Ovary (tissue), 9 donors: ENCODE results near the gene TNFSF11. TPM values are rescaled to one million over a fixed set of nuclear protein-coding genes. Genes with fewer than 3 reads are reported as not detected.

ENCODE experiments used
- DNase-seq, 5 donors: peaks; one replicate each; pipeline ENCODE4 v3.0.0-alpha.2; 2019 to 2020
- H3K27ac ChIP-seq, 2 donors: fragments of 200-600 bp; one replicate each; pipeline versions ENCODE4 v1.5.1 to v1.8.0; 2019 to 2022
- H3K27me3 ChIP-seq: fragments of 200-600 bp; one replicate; pipeline ENCODE4 v1.8.0; 2022
- H3K36me3 ChIP-seq: fragments of 200-600 bp; sonication (generic); one replicate; pipeline ENCODE4 v1.5.1; 2019
- H3K4me1 ChIP-seq: one replicate; pipeline ENCODE4 v1.8.1; 2013; ENCODE audit warnings: mild to moderate bottlenecking, moderate library complexity; ENCODE audit not compliant: insufficient read depth
- H3K4me3 ChIP-seq: fragments of 200-600 bp; sonication (generic); one replicate; pipeline ENCODE4 v1.5.1; 2017
- H3K9me3 ChIP-seq, 2 donors: fragments of 200-600 bp in 1 of 2; sonication (generic) in 1 of 2; one replicate each; pipeline versions ENCODE4 v1.5.1 to v1.8.1; 2013 to 2019; ENCODE audit warnings: mild to moderate bottlenecking in 1 of 2, moderate library complexity in 1 of 2
- EP300 ChIP-seq: sonication (generic); formaldehyde crosslinking; IDR thresholded peaks from one replicate; pipeline ENCODE4 v1.6.1; 2017; ENCODE audit warnings: antibody characterized with exemption
- POLR2A ChIP-seq: fragments of 450-650 bp; IDR thresholded peaks from one replicate; pipeline ENCODE4 v1.6.1; 2017; ENCODE audit warnings: antibody characterized with exemption, mild to moderate bottlenecking, moderate library complexity
- WGBS, 3 donors: extraction: QIAGEN DNeasy Blood & Tissue Kit in 1 of 3; methylation state at CpG; one replicate each; pipeline versions ENCODE4 v1.1.5 to v1.1.7; 2013 to 2017; 5-methylcytosine and 5-hydroxymethylcytosine counted together
- intact Hi-C, 4 donors: fragments of 100-400 bp; cut with DNase I; formaldehyde crosslinking; loops; one replicate each; pipeline versions ENCODE4 v1.11.0 to v1.15.1; 2022 to 2023
- polyA plus RNA-seq, 2 donors: library from polyadenylated mRNA; stranded (reverse); fragments of 200-250 nt in 1 of 2; fragments of 350-450 nt in 1 of 2; fragmentation: Illumina TruSeq in 1 of 2; extraction: RNeasy Lipid Tissue Mini Kit (QIAGEN cat#74804) in 1 of 2; gene quantifications; one replicate each; pipeline ENCODE4 v1.2.3, GENCODE V29; 2013 to 2014
- total RNA-seq, 7 donors: library from RNA; depleted of rRNA in 2 of 7; stranded (reverse); fragments of >200 nt in 2 of 7; fragmentation: NEBNext Ultra II Directional in 3 of 7; extraction: Animal tissue kit (Norgen Biotek cat#: 25700) in 3 of 7; gene quantifications; one replicate each; pipeline versions ENCODE4 v1.1.0 to v1.2.4, GENCODE V29; 2016 to 2023
- TF ChIP-seq, protein P1 (sequence below), 3 donors: fragments of 450-650 bp in 2 of 3; fragments of 200-600 bp in 1 of 3; IDR thresholded peaks; one replicate each; pipeline versions ENCODE4 v1.5.1 to v1.8.0; 2016 to 2022; ENCODE audit warnings: antibody characterized with exemption in 3 of 3, mild to moderate bottlenecking in 1 of 3
- donor health status: DM: no; HTN: no; CAD: no; lungs with moderate emphysema.
- donor health status: DM: no; HTN: no; CAD: no.
- donor health status: Bipolar disorder and iron deficiency.
- donor health status: DM: yes; HTN: yes; CAD: no.
- donor health status: DM: no; HTN: no; CAD: no.
- donor health status: DM: yes; HTN: yes; CAD: no.

TNFSF11 gene
- total and polyA plus RNA-seq, 9 donors: 0.13 TPM; not detected in 8

DNA sequence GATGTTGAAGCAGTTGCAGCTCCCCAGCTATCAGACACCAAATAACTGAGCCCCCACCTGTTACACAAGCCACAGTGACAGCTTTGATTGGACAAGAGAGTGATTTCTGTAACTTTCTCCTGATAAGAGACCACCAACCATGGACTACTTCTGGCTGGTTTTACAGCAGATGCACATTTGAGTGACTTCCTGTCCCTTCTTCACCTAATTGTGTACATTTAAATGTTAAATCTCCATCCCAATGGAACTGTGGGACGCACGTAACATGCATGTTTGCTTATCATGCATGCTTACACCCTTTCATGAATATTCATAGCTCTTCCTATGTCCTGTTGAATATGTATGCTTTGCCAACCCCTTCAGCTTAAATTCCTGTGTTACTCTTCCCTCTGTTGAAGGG is 6.0 kb upstream of the TNFSF11 start:
- intact Hi-C loops: no loop called here
- DNase-seq: no peak
- H3K4me3 ChIP-seq: no peak overlapping the region
- WGBS, 3 donors: 57 to 67% (median 65%) methylated on average over 2 of the region's 2 CpGs
- H3K27me3 ChIP-seq: no peaks in the 10 kb centered on the region
- H3K4me1 ChIP-seq: no peaks in the 10 kb centered on the region
- TF ChIP-seq, protein P1, sequence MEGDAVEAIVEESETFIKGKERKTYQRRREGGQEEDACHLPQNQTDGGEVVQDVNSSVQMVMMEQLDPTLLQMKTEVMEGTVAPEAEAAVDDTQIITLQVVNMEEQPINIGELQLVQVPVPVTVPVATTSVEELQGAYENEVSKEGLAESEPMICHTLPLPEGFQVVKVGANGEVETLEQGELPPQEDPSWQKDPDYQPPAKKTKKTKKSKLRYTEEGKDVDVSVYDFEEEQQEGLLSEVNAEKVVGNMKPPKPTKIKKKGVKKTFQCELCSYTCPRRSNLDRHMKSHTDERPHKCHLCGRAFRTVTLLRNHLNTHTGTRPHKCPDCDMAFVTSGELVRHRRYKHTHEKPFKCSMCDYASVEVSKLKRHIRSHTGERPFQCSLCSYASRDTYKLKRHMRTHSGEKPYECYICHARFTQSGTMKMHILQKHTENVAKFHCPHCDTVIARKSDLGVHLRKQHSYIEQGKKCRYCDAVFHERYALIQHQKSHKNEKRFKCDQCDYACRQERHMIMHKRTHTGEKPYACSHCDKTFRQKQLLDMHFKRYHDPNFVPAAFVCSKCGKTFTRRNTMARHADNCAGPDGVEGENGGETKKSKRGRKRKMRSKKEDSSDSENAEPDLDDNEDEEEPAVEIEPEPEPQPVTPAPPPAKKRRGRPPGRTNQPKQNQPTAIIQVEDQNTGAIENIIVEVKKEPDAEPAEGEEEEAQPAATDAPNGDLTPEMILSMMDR (IDR thresholded peaks at IDR 0.05): no peak
- H3K9me3 ChIP-seq: no peaks in the 10 kb centered on the region
- H3K27ac ChIP-seq: no peak overlapping the region
- no peaks in the 10 kb centered on the region for H3K36me3 ChIP-seq

- TF ChIP-seq POLR2A (no peak), EP300 (no peak)
- TF ChIP-seq, protein P1 (IDR thresholded peaks at IDR 0.05): no peak
- no peak for DNase-seq
- no peaks in the 10 kb centered on the region for H3K27me3 ChIP-seq
- no peaks in the 10 kb centered on the region for H3K9me3 ChIP-seq
- 61 to 70% (median 69%) methylated on average over 3 of the region's 3 CpGs for WGBS, 3 donors
- no peak overlapping the region for H3K4me3 ChIP-seq
- H3K36me3 ChIP-seq: no peaks in the 10 kb centered on the region
- intact Hi-C loops: no loop called here
- no peak overlapping the region for H3K27ac ChIP-seq
- H3K4me1 ChIP-seq: peaks cover under 1% of the 10 kb centered on the region
Observed at GRCh38 chr13:42569576-42570344, 4.2 kb upstream of the TNFSF11 start.

DNA sequence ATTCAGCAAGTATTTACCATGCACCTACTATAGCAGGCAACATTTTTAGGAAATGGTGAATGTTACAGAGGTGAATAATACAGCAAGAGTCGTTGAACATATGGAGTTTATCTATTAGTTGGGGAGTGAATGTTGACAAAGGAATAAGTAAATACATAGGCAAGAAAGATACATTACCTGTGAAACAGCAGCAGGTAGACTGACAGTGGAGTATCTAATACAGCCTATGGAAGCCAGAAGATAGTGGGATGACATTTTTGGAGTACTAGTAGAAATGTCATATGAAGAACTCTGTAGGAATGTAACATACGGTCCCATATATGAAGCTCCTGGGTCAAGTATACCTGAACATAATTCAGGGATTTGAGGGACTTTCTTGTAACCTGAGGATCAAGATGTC is 2.1 kb upstream of the TNFSF11 start:
- no peak for DNase-seq
- H3K27ac ChIP-seq: no peak overlapping the region
- H3K9me3 ChIP-seq: no peaks in the 10 kb centered on the region
- H3K36me3 ChIP-seq: no peaks in the 10 kb centered on the region
- H3K27me3 ChIP-seq: no peaks in the 10 kb centered on the region
- 81 to 91% (median 82%) methylated on average over 2 of the region's 2 CpGs for WGBS, 3 donors
- no peak overlapping the region for H3K4me3 ChIP-seq
- TF ChIP-seq POLR2A (no peak), EP300 (no peak)
- TF ChIP-seq, protein P1 (IDR thresholded peaks at IDR 0.05): no peak
- peaks cover 2% of the 10 kb centered on the region for H3K4me1 ChIP-seq
- intact Hi-C loops: no loop called here

- no peaks in the 10 kb centered on the region for H3K27me3 ChIP-seq
- WGBS, 3 donors: 1 to 4% (median 3%) methylated on average over 48 to 51 of the region's 51 CpGs
- no peak overlapping the region for H3K27ac ChIP-seq
- no peak for DNase-seq
- H3K4me1 ChIP-seq: peaks cover 2% of the 10 kb centered on the region
- no peaks in the 10 kb centered on the region for H3K36me3 ChIP-seq
- H3K9me3 ChIP-seq: no peaks in the 10 kb centered on the region
- intact Hi-C loops: no loop called here
- H3K4me3 ChIP-seq: no peak overlapping the region
- TF ChIP-seq POLR2A (no peak), EP300 (no peak)
- TF ChIP-seq, protein P1 (IDR thresholded peaks at IDR 0.05): no peak
Observed at GRCh38 chr13:42574435-42575311, 721 bp downstream of the TNFSF11 start.
